ENCODE results near the gene FRK. TPM values are rescaled to one million over a fixed set of nuclear protein-coding genes. Genes with fewer than 3 reads are reported as not detected.
"Not testable (repeated sequence)": the region's sequence is repeated elsewhere in the genome, so short reads cannot be mapped to it uniquely, and the experiment has no call there.

The FRK gene
- total RNA-seq, 1 donor from 2014 or later = 8.1 TPM

- DNase-seq (ENCODE audit: low read depth) = no peak
- no peak for TF ChIP-seq CTCF (conservative IDR thresholded peaks at IDR 0.05; ENCODE audit: low read depth, low read length)
- H3K4me3 ChIP-seq (ENCODE audit: low read depth, low read length) = peak overlapping the region; percentile 64
These were observed 40.6 kb upstream of the FRK start for GRCh38 chr6:116101302-116101718.

- H3K4me3 ChIP-seq (ENCODE audit: low read depth, low read length) = peak within 1 kb of the TSS; percentile 64
- no peak for DNase-seq (ENCODE audit: low read depth)
- peak; percentile 32 for TF ChIP-seq CTCF (conservative IDR thresholded peaks at IDR 0.05; ENCODE audit: low read depth, low read length)
These were observed 40.0 kb upstream of the FRK start, which contains the start of gene NT5DC1 for GRCh38 chr6:116100419-116101301. TSS of gene NT5DC1 (plus strand) at chr6:116100853. CDS start at chr6:116100931, 78 bp downstream.

- DNase-seq (ENCODE audit: low read depth) = no peak
- no peak for TF ChIP-seq CTCF (conservative IDR thresholded peaks at IDR 0.05; ENCODE audit: low read depth, low read length)
- no peak overlapping the region for H3K4me3 ChIP-seq (ENCODE audit: low read depth, low read length)
These were observed 38.3 kb upstream of the FRK start for GRCh38 chr6:116099036-116099435.

GRCh38 chr6:116096979-116097816 lies 36.5 kb upstream of the FRK start:
- TF ChIP-seq CTCF (conservative IDR thresholded peaks at IDR 0.05; ENCODE audit: low read depth, low read length) = peak; percentile 62

GRCh38 chr6:116096048-116096759 lies 35.5 kb upstream of the FRK start:
- H3K4me3 ChIP-seq (ENCODE audit: low read depth, low read length); DNase-seq (ENCODE audit: low read depth): not testable (repeated sequence)

More at GRCh38 chr6:116096979-116097816, 36.5 kb upstream of the FRK start:
- DNase-seq (ENCODE audit: low read depth) = no peak
- H3K4me3 ChIP-seq (ENCODE audit: low read depth, low read length) = no peak overlapping the region

GRCh38 chr6:116094041-116094440 lies 33.4 kb upstream of the FRK start:
- no peak for DNase-seq (ENCODE audit: low read depth)
- H3K4me3 ChIP-seq (ENCODE audit: low read depth, low read length) = no peak overlapping the region
- TF ChIP-seq CTCF (conservative IDR thresholded peaks at IDR 0.05; ENCODE audit: low read depth, low read length) = no peak

GRCh38 chr6:116090251-116090650 lies 29.6 kb upstream of the FRK start:
- TF ChIP-seq CTCF (conservative IDR thresholded peaks at IDR 0.05; ENCODE audit: low read depth, low read length) = no peak
- DNase-seq (ENCODE audit: low read depth) = no peak
- no peak overlapping the region for H3K4me3 ChIP-seq (ENCODE audit: low read depth, low read length)
